ENCODE results near the gene COA7.

Gene COA7

GRCh38 chr1:52667984-52668383 is 30.2 kb downstream of the COA7 start:
- DNase-seq, result no peak

- no peak for DNase-seq
Observed at GRCh38 chr1:52667290-52667689, 30.9 kb downstream of the COA7 start.

- DNase-seq, result no peak
Observed at GRCh38 chr1:52665006-52665941, 32.9 kb downstream of the COA7 start.

- no peak for DNase-seq
Observed at GRCh38 chr1:52663716-52664115, 34.4 kb downstream of the COA7 start.

GRCh38 chr1:52662645-52663313 is 35.4 kb downstream of the COA7 start:
- no peak for DNase-seq

DNA sequence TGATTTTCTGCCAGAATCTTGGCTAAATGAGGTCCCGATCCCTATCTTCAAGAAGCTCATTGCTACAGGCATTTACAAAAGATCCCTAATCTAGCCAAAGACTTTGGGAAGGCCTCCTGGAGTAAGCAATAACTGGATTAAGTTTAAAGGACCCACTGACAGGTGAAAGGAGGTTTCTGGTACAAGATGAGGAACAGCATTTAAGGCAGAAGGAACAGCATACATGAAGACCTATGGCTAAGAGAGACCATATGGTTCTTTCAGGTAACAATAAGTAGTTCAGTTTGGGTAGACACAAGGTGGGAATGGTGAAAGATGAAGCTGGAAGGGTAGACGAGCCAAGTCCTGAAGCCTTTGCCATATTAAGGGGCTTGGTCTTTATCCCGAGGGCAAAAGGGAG is 37.3 kb downstream of the COA7 start:
- no peak for DNase-seq

GRCh38 chr1:52659851-52660596 is 38.1 kb downstream of the COA7 start:
- DNase-seq, result no peak

DNA sequence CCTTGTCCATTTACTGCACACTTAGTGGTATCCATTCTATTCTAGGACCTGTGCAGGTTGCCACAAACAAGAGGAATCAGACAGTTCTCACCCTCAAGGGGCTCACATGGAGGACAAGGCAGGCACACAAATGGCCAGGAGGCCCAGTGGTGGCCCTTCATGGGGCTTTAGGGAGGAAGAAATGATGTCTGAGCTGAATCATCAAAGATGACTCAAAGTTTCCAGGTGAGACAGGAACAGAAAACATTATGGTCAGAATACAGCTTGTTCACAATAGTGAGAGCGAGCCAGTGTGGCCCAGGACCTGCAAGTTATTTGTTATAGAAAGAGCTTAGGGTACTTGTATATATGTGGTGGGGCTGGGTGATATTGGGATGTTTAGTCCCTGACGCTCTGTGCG is 38.8 kb downstream of the COA7 start:
- DNase-seq, result peak; percentile 69

GRCh38 chr1:52658795-52659194 is 39.4 kb downstream of the COA7 start:
- peak; percentile 35 for DNase-seq

DNA sequence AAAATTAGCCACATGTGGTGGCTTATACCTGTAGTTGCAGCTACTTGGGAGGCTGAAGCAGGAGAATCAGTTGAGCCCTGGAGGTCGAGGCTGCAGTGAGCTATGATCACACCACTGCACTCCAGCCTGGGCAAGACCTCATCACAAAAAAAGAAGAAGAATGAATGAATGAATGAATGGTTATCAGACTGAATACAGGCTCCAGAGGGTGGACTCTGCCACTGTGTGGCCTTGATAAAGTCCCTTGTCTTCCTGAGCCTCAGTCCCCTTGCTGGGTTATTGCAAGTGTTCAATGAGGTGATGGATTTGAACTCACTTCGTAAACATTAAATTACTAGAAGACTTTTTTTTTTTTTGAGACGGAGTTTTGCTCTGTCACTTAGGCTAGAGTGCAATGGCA is 40.4 kb downstream of the COA7 start:
- no peak for DNase-seq

GRCh38 chr1:52654063-52654462 is 44.1 kb downstream of the COA7 start:
- DNase-seq, result no peak

- DNase-seq, result no peak
Observed at GRCh38 chr1:52653207-52653849, 44.8 kb downstream of the COA7 start.

DNA sequence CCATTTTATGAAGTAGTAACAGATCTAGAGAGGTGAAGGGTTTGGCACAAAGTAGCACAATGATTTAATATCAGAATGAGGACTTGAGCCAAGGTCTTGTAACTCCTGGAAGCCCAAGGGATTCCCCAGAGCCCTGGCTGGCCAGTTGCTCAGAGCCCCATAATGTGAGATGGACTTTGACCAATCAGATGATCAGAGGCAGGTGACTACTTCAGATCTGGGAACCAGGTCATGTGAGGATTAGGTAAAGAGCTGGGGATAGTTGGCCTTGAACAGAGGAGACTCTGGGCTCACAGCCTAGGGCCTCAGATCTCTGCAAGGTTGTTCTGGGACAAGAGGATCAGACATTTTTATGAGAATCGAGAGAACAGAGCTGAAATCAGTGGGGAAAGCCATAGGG is 46.2 kb downstream of the COA7 start:
- DNase-seq, result no peak

- DNase-seq, result no peak
Observed at GRCh38 chr1:52645261-52645660, 52.9 kb downstream of the COA7 start.

DNA sequence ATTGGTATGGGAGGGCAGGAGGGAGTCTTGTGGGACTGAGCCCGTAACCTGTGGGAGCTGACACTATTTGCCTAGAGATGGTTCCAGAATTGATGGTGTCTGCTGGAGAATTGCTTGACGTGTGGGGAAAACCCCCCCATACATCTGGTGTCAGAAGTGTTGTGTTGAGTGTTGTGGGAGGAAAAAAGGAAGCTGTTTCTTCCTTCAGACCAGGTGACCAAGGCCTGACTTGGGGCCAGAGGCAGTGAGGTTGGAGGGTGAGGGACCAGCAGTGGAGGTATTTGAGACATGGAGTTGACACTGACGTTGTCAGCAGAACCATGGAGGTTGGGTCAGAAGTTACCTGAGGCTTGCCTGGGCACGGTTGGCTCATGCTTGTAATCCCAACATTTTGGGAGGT is 56.8 kb downstream of the COA7 start:
- DNase-seq, result no peak

GRCh38 chr1:52640697-52641096 is 57.5 kb downstream of the COA7 start:
- DNase-seq, result no peak

DNA sequence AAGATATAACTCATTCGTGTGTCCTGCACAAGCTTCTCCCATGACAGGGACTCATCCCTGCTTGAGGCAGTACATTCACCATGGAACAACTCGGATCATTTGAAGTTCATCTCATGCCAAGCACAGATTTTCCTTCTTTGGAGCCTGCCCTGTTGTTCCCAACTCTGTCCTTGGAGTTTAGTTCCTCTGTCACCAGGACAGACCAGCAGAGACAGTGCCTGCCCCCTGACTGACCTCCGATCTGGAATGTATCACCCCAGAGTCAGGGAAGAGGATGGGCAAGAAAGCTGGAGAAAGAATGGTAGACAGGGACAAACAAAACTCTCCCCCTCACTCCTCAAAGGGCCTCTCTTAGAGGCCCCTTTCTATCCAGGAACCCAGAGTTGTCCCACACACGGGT is 60.2 kb downstream of the COA7 start:
- no peak for DNase-seq

GRCh38 chr1:52636721-52637695 is 61.1 kb downstream of the COA7 start:
- DNase-seq, result peak; percentile 70

DNA sequence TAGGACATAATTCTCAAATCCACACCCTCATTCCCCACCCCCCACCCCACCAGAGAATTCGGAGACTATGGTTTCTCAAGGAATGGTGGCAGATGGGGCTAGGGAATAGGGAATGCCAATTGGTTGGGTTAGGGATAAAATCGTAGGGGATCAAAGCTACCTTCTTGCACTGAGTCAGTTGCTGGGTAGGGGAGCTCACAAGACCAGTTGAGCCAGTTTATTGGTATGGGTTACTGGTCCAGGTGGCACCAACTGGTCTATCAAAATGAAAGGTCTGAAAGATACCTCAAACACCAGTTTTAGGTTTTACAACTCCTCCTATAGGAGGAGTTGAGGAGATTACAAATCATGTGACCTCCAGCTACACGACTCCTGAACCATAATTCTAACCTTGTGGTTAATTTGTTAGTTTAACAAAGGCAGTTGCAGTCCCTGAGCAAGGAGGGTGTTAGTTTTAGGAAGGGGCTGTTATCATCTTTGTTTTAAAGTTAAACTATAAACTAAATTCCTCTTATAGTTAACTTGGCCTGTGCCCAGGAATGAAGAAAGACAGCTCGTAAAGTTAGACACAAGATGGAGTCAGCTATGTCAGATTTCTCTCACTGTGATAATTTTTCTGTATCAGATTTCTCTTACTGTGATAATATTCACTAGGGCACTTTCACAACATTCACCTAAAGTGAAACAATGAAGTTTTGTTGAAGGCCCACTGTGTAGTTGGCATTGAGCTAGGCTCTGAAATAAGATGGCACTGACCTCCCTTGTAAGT is 62.6 kb downstream of the COA7 start:
- peak; percentile 20 for DNase-seq

Measured in activated CD4-positive, alpha-beta T cell treated with anti-CD3 and anti-CD28 coated beads, Interleukin-2, amount 50 U/mL, for 16 hours (primary cell).